ENCODE measurements around the gene GAS6.

GRCh38 chr13:113785051-113786010 is 78.5 kb downstream of the GAS6 start:
- TF ChIP-seq CEBPB (IDR thresholded peaks at IDR 0.05; ENCODE audit: low read depth) = no peak
- TF ChIP-seq CTCF (IDR thresholded peaks at IDR 0.05 in 2 of 3, conservative IDR thresholded peaks at IDR 0.05 in 1 of 3; ENCODE audit: borderline replicate concordance in 1 of 3, insufficient read depth in 1 of 3, low read depth in 2 of 3, low read length in 2 of 3) = no peak
- peak; percentile 61 for TF ChIP-seq JUND (IDR thresholded peaks at IDR 0.05)
- TF ChIP-seq EZH2phosphoT487 (IDR thresholded peaks at IDR 0.05; ENCODE audit: borderline replicate concordance) = no peak
- no peak for TF ChIP-seq ATF3 (IDR thresholded peaks at IDR 0.05)
- TF ChIP-seq YY1 (IDR thresholded peaks at IDR 0.05; ENCODE audit: extremely low read depth, insufficient replicate concordance, low read depth, low read length) = peak; percentile 47
- no peak for TF ChIP-seq ZNF274 (IDR thresholded peaks at IDR 0.05; ENCODE audit: low read depth, low read length)
- TF ChIP-seq POLR2A (IDR thresholded peaks at IDR 0.05; ENCODE audit: borderline replicate concordance, extremely low read depth, insufficient read depth, insufficient read length) = no peak
- peak; percentile 17; the same call in 1 of the 2 replicates for TF ChIP-seq POLR2AphosphoS5 (IDR thresholded peaks at IDR 0.05; ENCODE audit: low read depth, low read length)
- no peak for TF ChIP-seq ZFX (IDR thresholded peaks at IDR 0.05)

Data from HCT116 (cell line).